ENCODE measurements around the gene VPS33B. TPM values are rescaled to one million over a fixed set of nuclear protein-coding genes. Genes with fewer than 3 reads are reported as not detected.

VPS33B gene
- total and polyA plus RNA-seq, 2 of the 13 experiments (the other 11 are each of a cell fraction or from before 2014, with no cell fraction given) = 15.8 to 16.5 TPM

- no TSS peak for BruUV-seq (replicated peaks)
- Histone ChIP-seq H3K79me2 (ENCODE audit: insufficient read depth, low read length) (no peaks in the 10 kb centered on the region), H3K4me2 (ENCODE audit: low read depth, low read length) (no peak overlapping the region), H3K9ac (ENCODE audit: insufficient read depth, low read depth, low read length) (no peak overlapping the region), H3K36me3 (replicated peaks in 1 of 2; ENCODE audit: control insufficient read depth in 1 of 2, insufficient read depth in 2 of 2, low read length in 2 of 2) (no peaks in the 10 kb centered on the region), H2AFZ (ENCODE audit: low read length) (no peak overlapping the region), H3K27me3 (ENCODE audit: control insufficient read depth in 1 of 2, insufficient read depth in 2 of 2, low read length in 2 of 2) (peaks cover 2 to 7% of the 10 kb centered on the region in 2 experiments; a peak in 2 of 5 replicates), H3K9me3 (ENCODE audit: low read length) (no peaks in the 10 kb centered on the region), H3K27ac (ENCODE audit: extremely low read length, insufficient read depth, low read length) (no peak overlapping the region), H4K20me1 (ENCODE audit: insufficient read depth, low read length) (no peaks in the 10 kb centered on the region), H3K4me1 (ENCODE audit: insufficient read depth, low read length) (no peaks in the 10 kb centered on the region), H3K4me3 (replicated peaks in 1 of 3; ENCODE audit: insufficient read depth in 1 of 3, low read depth in 2 of 3, low read length in 3 of 3) (no peak overlapping the region)
- POLR2A ChIA-PET = no interaction called here
- DNase-seq (ENCODE audit: low spot score) (no peak), ATAC-seq (no peak), FAIRE-seq (no peak)
- intact Hi-C loops (cut with micrococcal nuclease; ENCODE audit: unreplicated experiment) = no loop called here
- in situ Hi-C loops (cut with HindIII; ENCODE audit: extremely low pct_ligation_motif_present, low pct_unique_long_range_greater_than_20kb) = no loop called here
- CTCF ChIA-PET (ENCODE audit: low intra/inter-chr PET ratio, low total read pairs) = no interaction called here
- TF ChIP-seq ZNF160 (CRISPR knock-in tag; IDR thresholded peaks at IDR 0.05) (no peak), FOXA1 (IDR thresholded peaks at IDR 0.05) (no peak), FOXA1 (CRISPR knock-in tag; IDR thresholded peaks at IDR 0.05) (no peak), THAP11 (CRISPR knock-in tag; IDR thresholded peaks at IDR 0.05) (no peak), CENPT (CRISPR knock-in tag; IDR thresholded peaks at IDR 0.05; ENCODE audit: low read depth) (no peak), SNRNP70 (IDR thresholded peaks at IDR 0.05; ENCODE audit: low read depth, low read length) (no peak), ZNF569 (CRISPR knock-in tag; IDR thresholded peaks at IDR 0.05; ENCODE audit: borderline replicate concordance) (no peak), HINFP (CRISPR knock-in tag; IDR thresholded peaks at IDR 0.05; ENCODE audit: low read depth) (no peak), ZNF382 (CRISPR knock-in tag; IDR thresholded peaks at IDR 0.05; ENCODE audit: borderline replicate concordance) (no peak), ZNF180 (CRISPR knock-in tag; IDR thresholded peaks at IDR 0.05; ENCODE audit: borderline replicate concordance, low read depth) (no peak), IRF2 (CRISPR knock-in tag; IDR thresholded peaks at IDR 0.05) (no peak), SYNCRIP (IDR thresholded peaks at IDR 0.05; ENCODE audit: insufficient read depth, low read depth, low read length) (no peak), PATZ1 (CRISPR knock-in tag; IDR thresholded peaks at IDR 0.05) (no peak), ZNF792 (CRISPR knock-in tag; IDR thresholded peaks at IDR 0.05) (no peak), MIER3 (CRISPR knock-in tag; IDR thresholded peaks at IDR 0.05; ENCODE audit: borderline replicate concordance) (no peak)
- TF ChIP-seq, protein P1, sequence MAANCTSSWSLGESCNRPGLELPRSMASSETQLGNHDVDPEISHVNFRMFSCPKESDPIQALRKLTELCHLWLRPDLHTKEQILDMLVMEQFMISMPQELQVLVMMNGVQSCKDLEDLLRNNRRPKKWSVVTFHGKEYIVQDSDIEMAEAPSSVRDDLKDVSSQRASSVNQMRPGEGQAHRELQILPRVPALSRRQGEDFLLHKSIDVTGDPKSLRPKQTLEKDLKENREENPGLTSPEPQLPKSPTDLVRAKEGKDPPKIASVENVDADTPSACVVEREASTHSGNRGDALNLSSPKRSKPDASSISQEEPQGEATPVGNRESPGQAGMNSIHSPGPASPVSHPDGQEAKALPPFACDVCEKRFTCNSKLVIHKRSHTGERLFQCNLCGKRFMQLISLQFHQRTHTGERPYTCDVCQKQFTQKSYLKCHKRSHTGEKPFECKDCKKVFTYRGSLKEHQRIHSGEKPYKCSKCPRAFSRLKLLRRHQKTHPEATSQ (CRISPR knock-in tag; IDR thresholded peaks at IDR 0.05; ENCODE audit: borderline replicate concordance) = no peak
- TF ChIP-seq, protein P2, sequence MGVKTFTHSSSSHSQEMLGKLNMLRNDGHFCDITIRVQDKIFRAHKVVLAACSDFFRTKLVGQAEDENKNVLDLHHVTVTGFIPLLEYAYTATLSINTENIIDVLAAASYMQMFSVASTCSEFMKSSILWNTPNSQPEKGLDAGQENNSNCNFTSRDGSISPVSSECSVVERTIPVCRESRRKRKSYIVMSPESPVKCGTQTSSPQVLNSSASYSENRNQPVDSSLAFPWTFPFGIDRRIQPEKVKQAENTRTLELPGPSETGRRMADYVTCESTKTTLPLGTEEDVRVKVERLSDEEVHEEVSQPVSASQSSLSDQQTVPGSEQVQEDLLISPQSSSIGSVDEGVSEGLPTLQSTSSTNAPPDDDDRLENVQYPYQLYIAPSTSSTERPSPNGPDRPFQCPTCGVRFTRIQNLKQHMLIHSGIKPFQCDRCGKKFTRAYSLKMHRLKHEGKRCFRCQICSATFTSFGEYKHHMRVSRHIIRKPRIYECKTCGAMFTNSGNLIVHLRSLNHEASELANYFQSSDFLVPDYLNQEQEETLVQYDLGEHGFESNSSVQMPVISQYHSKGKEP (CRISPR knock-in tag; IDR thresholded peaks at IDR 0.05) = no peak
- WGBS (ENCODE audit: low lambda C conversion rate) = 0% methylated on average over 1 of the region's 2 CpGs
Measured at GRCh38 chr15:91065505-91065904, 43.1 kb upstream of the VPS33B start.
